Muscle layer of colon (tissue), 2 donors: ENCODE results near the gene ARF5.

ENCODE experiments used
- H3K27ac ChIP-seq: one replicate; pipeline ENCODE4 v1.7.0; 2013; ENCODE audit warnings: low read depth, mild to moderate bottlenecking, low read length, moderate library complexity
- H3K27me3 ChIP-seq, 2 donors: one replicate each; pipeline ENCODE4 v1.7.0; 2013; ENCODE audit warnings: low read length in 2 of 2, mild to moderate bottlenecking in 2 of 2; ENCODE audit not compliant: insufficient read depth in 2 of 2, control insufficient read depth in 1 of 2
- H3K36me3 ChIP-seq: one replicate; pipeline ENCODE4 v1.7.0; 2013; ENCODE audit warnings: mild to moderate bottlenecking, low read length; ENCODE audit not compliant: insufficient read depth
- H3K4me1 ChIP-seq: one replicate; pipeline ENCODE4 v1.7.0; 2013; ENCODE audit warnings: mild to moderate bottlenecking, low read length; ENCODE audit not compliant: insufficient read depth
- H3K4me3 ChIP-seq, 2 donors: one replicate each; pipeline ENCODE4 v1.7.0; 2013; ENCODE audit warnings: low read length in 2 of 2, low read depth in 1 of 2, mild to moderate bottlenecking in 1 of 2, moderate library complexity in 1 of 2
- H3K9ac ChIP-seq: one replicate; pipeline ENCODE4 v1.7.0; 2013; ENCODE audit warnings: low read length
- H3K9me3 ChIP-seq: one replicate; pipeline ENCODE4 v1.7.0; 2013; ENCODE audit warnings: mild to moderate bottlenecking, low read length
- donor health status: abdominal sarcoma.
- donor health status: Adenocarcinoma of cecum.

The ARF5 gene

DNA sequence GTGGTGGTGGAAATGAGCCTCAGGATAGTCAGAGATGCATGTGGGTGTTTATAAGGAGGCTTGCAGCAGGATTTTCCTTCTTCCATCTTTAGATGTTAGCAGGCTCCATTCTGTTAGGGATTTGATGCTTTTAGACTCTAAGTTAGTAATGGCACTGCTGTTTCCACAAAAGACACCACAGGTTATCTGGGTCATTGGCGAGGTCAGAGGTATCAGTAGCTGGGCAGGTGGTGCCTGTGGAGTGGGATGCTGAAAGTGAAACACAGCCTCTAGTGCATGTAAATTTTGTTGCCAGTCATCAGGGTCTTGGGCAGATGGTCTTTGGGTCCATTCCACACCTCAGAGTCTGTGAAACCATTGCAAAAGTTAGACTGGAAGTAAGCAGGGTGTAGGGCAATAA is 30.6 kb downstream of the ARF5 start:
- Histone ChIP-seq H3K9me3 (no peaks in the 10 kb centered on the region), H3K27me3 (peaks cover 0 to 19% of the 10 kb centered on the region in 2 donors), H3K4me1 (no peaks in the 10 kb centered on the region), H3K36me3 (no peaks in the 10 kb centered on the region), H3K9ac (no peak overlapping the region), H3K4me3 (no peak overlapping the region), H3K27ac (no peak overlapping the region)

GRCh38 chr7:127619681-127620405 is 31.6 kb downstream of the ARF5 start:
- H3K9me3 ChIP-seq, result no peaks in the 10 kb centered on the region
- peaks cover 0 to 14% of the 10 kb centered on the region in 2 donors for H3K27me3 ChIP-seq
- H3K27ac ChIP-seq, result no peak overlapping the region
- H3K4me3 ChIP-seq, result no peak overlapping the region
- no peaks in the 10 kb centered on the region for H3K4me1 ChIP-seq
- no peak overlapping the region for H3K9ac ChIP-seq
- H3K36me3 ChIP-seq, result no peaks in the 10 kb centered on the region

GRCh38 chr7:127620406-127621233 is 32.4 kb downstream of the ARF5 start:
- Histone ChIP-seq H3K27me3 (peaks cover 0 to 12% of the 10 kb centered on the region in 2 donors), H3K36me3 (no peaks in the 10 kb centered on the region), H3K9me3 (no peaks in the 10 kb centered on the region), H3K27ac (no peak overlapping the region), H3K4me1 (no peaks in the 10 kb centered on the region), H3K9ac (no peak overlapping the region), H3K4me3 (no peak overlapping the region)

DNA sequence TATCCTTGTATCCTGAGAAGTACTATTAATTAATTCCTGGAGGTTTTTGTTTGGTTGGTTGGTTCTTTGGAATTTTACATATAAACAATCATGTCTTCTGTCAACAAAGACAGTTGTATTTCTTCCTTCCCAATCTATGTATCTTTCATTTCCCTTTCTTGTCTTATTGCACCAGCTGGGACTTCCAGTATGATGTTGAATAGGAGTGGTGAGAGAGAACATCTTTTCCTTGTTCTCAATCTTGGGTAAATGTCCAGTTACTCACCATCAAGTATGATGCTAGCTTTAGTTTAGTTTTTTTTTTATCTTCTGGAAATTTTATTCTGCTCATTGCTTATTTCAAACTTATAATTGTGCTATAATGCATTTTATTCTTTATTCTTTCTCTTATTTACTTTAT is 37.1 kb downstream of the ARF5 start:
- Histone ChIP-seq H3K9ac (no peak overlapping the region), H3K9me3 (no peaks in the 10 kb centered on the region), H3K4me1 (no peaks in the 10 kb centered on the region), H3K27ac (no peak overlapping the region), H3K4me3 (no peak overlapping the region), H3K36me3 (no peaks in the 10 kb centered on the region), H3K27me3 (no peaks in the 10 kb centered on the region)

GRCh38 chr7:127628445-127628844 is 40.2 kb downstream of the ARF5 start:
- no peak overlapping the region for H3K4me3 ChIP-seq
- no peaks in the 10 kb centered on the region for H3K27me3 ChIP-seq
- no peaks in the 10 kb centered on the region for H3K36me3 ChIP-seq
- H3K27ac ChIP-seq, result no peak overlapping the region
- no peaks in the 10 kb centered on the region for H3K9me3 ChIP-seq
- no peak overlapping the region for H3K9ac ChIP-seq
- no peaks in the 10 kb centered on the region for H3K4me1 ChIP-seq

- Histone ChIP-seq H3K9ac (no peak overlapping the region), H3K4me3 (no peak overlapping the region), H3K27me3 (no peaks in the 10 kb centered on the region), H3K27ac (no peak overlapping the region), H3K9me3 (no peaks in the 10 kb centered on the region), H3K36me3 (no peaks in the 10 kb centered on the region), H3K4me1 (no peaks in the 10 kb centered on the region)
These were observed 41.1 kb downstream of the ARF5 start for GRCh38 chr7:127629268-127629854.

DNA sequence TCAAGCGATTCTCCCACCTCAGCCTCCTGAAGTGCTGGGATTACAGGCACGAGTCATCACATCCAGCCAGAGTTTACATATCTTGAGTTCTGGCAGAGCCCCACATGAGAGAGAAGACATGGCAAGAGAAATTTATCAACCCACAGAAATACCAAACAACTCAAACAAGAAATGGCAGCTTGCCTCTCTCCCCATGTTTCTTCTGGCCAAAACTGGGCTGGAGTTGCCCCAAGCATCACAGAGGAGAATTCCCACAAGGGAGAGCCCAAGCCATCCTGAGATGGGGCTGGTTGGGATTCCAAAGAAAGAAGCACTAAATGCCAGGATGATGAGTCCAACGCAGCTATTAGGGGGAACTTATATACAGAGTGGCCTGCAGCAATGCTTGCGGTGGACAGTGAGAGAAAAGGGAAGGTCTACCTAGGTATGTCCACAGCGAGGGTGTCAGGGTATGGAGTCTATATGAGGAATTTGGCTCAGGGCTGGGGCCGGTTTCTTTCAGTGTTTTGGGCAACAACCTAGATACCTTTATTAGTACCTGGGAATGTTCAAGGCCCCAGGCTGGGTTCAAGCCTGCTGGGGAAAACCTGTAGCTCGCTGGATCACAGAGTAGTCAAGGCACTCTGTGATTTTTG is 44.2 kb downstream of the ARF5 start:
- no peak overlapping the region for H3K9ac ChIP-seq
- no peaks in the 10 kb centered on the region for H3K36me3 ChIP-seq
- H3K4me3 ChIP-seq, result no peak overlapping the region
- H3K27ac ChIP-seq, result no peak overlapping the region
- H3K4me1 ChIP-seq, result no peaks in the 10 kb centered on the region
- no peaks in the 10 kb centered on the region for H3K27me3 ChIP-seq
- no peaks in the 10 kb centered on the region for H3K9me3 ChIP-seq

GRCh38 chr7:127635659-127636285 is 47.6 kb downstream of the ARF5 start:
- Histone ChIP-seq H3K4me3 (no peak overlapping the region), H3K9me3 (no peaks in the 10 kb centered on the region), H3K27me3 (no peaks in the 10 kb centered on the region), H3K9ac (no peak overlapping the region), H3K27ac (no peak overlapping the region), H3K4me1 (no peaks in the 10 kb centered on the region), H3K36me3 (no peaks in the 10 kb centered on the region)

GRCh38 chr7:127638197-127638596 is 50.0 kb downstream of the ARF5 start:
- H3K36me3 ChIP-seq, result no peaks in the 10 kb centered on the region
- no peaks in the 10 kb centered on the region for H3K4me1 ChIP-seq
- no peak overlapping the region for H3K27ac ChIP-seq
- H3K9me3 ChIP-seq, result no peaks in the 10 kb centered on the region
- no peaks in the 10 kb centered on the region for H3K27me3 ChIP-seq
- no peak overlapping the region for H3K4me3 ChIP-seq
- H3K9ac ChIP-seq, result no peak overlapping the region
